HG03066 (cell line): Measurements from ENCODE around the gene TUBA4B.

ENCODE experiments used
- ATAC-seq: cut with Tn5 transposase; IDR thresholded peaks from one replicate; pipeline ENCODE4 v1.9.1; 2021; ENCODE audit warnings: low read depth; ENCODE audit not compliant: unreplicated experiment

Gene TUBA4B

GRCh38 chr2:219218217-219218731 is 34.8 kb upstream of the TUBA4B start:
- peak; percentile 31 for ATAC-seq

DNA sequence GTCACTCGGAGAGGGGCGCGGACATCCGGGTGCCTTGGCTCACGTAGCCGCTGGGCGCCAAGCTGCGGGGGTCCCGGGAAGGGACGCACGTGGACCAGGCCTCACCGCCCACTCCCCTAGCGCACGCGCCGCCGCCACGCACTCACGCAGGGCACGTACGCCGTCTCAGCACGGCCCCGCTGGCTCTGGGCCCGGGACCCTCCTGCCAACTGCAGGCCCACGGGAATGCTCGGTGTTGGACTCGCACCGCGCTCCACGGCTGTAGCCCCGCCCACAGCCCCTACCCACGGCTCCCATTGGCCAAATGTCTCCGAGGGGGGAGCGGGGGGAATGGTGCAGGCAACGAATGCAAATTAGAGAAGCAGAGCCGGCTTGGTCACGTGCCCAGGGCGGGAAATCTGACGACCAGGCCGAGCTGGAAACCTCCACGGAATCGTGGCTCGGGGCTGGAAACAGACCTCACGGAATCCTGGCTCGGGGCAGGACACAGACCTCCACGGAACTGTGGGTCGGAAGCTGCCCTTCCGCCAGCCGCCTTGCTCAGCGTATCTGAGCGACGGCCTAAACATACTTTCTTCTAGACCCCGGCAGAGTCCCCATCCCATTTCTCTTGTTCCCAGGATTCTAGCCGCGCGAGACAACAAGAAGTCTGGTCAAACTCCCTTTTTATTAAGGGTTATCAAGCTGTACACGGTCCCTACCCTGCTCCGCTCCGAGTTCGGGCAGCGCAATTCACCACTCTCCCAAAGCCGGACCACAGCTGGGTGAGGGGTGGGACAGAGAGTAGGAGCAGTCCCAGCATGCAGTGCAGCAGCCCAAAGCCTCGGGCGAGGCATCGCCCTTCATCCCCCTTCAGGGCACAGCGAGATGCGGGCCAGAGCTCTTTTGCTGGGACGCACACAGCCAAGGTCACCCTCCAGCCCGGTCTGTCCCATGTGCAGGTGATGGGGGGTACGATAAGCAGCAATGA is 34.0 kb upstream of the TUBA4B start, which contains the start of gene ABCB6:
Gene ABCB6 (minus strand): TSS at position 227 of the 970 bp plus-strand sequence. CDS start 285 bp downstream, outside the sequence.
- peak; percentile 84 for ATAC-seq

GRCh38 chr2:219219784-219220532 is 33.1 kb upstream of the TUBA4B start:
- ATAC-seq = no peak

DNA sequence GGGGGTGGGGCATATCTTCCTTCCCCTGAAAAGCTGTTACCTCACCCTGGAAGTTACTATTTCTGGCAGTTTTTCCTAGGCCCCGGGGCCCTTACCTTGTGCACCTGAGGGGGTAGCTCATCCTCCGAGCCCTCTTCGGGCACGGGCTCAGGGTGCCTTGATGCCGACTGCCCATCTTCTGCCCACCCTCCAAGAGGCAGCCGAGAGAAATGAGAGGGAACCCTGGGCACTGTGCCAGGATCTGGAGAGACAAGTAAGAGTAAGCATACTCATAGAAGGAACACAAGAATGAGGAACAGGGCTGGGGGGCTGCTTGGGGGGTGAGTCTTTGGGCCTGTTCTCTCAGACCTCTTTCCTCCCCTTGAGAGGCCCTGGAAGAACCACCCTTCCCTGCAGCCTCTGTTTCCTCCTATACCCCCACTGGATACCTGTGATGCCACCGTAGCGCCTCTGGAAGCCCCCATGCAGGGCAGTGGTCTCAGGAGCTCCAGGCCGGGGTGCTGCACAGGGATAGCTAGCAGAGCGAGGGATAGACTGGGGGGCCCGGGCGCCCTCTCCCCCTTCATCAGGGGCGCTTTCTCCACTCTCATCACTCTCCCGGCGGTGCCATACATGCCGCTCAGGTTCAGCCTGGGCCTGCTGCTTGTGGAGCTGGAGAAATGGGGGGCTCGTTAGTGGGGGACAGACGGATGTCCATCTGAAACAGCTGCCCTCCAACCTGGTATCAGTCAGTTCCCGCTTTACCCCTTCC is 32.2 kb upstream of the TUBA4B start:
- no peak for ATAC-seq

DNA sequence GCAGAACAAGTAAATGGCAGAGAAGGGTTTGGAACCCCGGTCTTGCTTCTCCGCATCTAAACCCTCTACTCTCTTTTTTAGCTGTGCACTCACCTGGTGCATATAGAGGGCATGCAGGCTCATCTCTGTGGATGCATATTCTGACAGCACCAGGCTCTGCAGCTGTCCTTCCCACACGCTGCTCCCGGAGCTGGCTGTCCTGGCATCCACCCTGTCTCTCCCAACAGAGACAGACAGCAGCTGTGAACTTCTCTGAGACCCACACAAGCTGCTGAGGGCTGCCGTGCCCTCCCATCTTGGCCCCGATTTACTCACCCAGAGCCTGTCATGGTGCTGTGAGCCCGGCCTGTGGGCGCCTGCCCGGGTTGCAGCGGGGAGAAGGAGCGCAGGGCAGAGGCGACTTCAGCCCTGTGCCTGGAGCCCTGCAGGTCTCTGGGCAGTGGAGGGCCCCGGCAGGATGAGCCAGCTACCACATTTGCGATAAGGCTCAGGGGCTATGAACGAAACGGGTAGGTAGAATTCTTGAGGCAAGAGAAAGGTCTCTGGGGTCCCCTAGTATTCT is 31.0 kb upstream of the TUBA4B start:
- no peak for ATAC-seq

DNA sequence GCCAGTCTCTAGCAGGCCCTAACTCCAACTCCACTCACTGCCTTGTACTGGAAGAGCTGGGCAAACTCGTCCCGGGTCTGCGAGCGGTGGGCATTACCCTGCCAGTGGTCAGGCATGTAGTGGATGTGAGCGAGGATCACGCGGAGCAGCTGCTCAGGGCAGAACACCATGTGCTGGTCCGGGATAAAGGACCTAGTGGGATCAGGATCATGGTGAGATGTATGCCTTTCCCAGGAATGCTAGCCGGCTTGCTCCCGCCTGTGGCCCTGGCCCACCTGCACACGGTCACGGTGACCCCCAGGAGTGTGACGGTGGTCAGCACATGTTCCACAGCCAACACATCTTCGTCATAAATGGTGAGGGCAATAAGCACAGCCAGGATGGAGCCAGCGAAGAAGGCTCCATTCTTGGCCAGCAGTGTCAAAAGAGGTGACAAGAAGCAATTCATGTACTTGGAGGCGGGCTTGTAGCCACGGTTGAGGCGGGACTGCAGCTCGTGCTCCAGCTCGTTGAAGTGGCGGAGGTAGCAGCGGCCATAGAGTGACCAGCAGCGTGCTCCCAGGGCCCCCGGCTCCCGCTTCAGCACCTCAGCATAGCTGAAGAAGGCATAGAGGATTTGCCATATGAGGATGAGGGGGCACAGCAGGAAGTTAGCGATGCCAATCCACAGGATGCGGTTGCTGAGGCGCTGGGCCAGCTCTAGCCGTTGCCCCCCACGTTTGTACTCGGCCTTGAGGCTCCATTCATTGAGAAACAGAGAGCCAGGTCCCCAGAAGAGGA is 29.0 kb upstream of the TUBA4B start:
- no peak for ATAC-seq

DNA sequence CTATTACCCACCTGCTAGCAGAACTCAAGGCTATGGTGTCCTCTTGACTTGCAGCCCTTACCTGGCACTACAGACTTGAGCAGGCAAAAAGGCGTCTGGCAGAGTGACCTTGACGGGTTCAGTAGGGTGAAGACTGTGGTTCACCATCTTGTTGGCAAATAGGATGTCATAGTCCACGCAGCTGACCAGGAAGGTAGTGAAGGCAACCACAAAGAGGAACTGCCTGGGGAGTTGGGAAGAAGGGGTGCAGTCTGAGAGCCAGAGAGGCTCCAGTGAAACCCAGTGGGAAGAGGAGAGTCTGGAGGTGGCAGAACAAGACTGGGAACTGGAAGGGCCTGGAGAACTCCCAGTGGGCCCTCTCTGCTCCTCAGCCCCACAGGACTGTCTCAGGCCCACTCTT is 27.7 kb upstream of the TUBA4B start:
- no peak for ATAC-seq

DNA sequence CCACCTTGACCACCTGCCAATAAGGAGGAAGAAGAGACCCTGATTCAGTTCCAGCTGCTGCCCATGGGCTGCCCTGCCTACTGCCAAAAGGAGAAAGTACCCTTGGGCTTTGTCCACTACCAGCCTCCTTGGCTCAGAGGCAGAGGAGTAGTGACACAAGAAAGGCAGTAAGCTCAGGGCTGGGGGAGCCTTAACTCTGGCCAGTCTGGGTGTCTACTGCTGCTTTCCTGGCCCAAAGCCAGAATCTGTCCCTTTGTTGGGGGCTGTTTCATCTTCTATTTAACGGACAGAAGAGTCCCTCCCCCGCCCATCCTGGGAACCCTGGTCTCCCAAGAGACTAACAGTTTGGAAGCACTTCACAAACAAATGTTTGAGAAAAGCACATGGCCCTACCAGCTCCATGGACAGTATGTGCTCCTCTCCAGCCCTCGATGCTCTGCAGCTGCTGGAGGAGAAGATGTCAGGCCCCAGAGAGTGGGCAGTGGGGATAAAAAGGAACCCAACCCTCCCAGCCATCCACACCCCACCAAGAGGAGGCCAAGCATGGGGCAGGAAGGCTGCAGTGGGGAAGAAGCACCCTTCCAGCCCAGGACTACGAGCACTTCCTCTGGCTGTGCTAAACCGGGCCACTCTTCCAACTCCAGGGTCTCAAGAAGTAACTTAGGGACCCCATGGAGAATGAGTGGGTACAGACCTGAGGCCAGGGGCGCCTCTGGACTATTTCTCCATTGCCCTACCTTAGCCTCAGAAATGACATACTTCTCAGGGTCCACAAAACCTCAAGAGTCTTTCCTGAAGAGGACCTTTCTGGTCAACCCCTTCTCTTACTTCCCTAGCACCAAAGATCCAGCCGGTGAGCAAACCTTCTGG is 24.8 kb upstream of the TUBA4B start:
- ATAC-seq = no peak

DNA sequence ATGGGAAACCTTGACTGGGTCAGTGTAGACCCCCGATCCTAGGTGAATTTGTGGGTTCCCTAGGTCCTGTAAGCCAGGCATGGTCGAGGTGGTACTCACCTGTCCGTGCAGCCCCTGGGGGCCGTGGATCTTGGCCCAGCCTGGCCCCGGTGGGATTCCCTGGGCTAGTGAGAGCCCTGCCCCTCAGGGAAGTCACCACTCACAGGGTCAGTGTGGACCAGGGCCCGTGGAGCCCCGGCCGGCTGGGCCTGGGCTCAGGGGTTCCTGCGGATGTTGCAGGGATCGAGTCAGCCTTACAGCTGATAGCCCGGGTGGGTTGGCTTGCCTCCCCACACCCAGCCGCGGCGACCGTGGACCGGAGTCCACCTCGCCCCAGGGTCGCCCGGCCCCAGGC is 24.1 kb upstream of the TUBA4B start:
- peak; percentile 8 for ATAC-seq

DNA sequence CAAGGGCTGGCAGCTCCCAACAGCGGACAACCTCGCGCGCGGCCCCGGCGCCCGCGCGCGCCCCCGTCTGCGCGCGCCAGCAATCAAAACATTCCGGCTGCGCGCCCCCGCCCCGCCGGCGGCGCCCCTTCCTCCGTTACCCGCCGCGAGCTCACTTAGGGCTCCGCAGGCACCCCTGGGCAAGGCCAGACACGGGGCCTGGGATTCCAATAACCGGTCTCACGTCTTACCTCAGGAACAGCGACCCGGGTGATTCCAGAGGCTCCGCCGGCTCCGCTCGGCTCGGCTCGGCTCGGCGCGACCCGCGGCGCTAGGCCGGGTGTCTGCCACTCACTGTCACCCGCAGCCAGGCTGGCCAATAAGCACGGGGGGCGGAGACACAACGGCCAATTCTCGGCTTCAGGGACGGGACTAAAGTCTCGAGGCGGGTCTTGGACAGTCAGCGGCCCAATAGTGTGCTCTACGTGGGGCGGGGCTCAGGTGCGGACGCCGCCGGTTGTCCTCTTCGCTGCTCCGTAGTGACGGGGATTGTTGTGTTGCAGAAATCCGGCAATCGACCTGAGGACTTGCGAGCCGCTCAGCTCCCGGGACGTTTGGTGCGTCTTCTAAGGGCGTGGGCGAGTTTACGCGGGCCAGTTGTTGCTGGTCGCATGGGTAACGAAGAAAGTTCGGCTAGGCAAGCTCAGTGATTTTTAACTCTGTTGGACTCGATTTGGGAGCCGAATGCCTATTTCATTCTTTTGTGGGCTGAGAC is 23.6 kb upstream of the TUBA4B start, which contains the start of the genes ANKZF1 and ATG9A:
Gene ANKZF1 (plus strand): TSS at position 502 of the 754 bp plus-strand sequence. CDS start 452 bp downstream, outside the sequence.
Gene ATG9A (minus strand): TSS at position 332 of the 754 bp plus-strand sequence. CDS start 1,612 bp downstream, outside the sequence.
- peak; percentile 96 for ATAC-seq

DNA sequence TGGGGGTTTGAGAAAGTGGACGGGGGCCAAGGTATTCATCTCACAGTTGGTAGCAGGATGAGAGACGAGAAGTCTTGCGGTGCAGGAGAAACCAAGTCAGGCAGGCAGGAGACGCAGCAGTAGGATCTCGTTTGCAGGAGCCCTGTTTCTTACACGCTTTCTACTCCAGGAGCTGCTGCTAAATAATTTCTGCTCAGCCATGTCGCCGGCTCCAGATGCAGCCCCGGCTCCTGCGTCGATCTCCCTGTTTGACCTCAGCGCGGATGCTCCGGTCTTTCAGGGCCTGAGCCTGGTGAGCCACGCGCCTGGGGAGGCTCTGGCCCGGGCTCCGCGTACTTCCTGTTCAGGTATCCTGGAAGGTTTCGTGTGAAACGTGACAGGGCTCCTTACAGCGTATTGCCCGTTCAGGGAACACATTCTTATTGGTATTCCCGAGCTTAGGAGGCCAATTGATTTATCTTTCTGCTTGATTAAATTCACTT is 22.9 kb upstream of the TUBA4B start:
- ATAC-seq = no peak

GRCh38 chr2:219234331-219234730 is 18.7 kb upstream of the TUBA4B start:
- no peak for ATAC-seq

DNA sequence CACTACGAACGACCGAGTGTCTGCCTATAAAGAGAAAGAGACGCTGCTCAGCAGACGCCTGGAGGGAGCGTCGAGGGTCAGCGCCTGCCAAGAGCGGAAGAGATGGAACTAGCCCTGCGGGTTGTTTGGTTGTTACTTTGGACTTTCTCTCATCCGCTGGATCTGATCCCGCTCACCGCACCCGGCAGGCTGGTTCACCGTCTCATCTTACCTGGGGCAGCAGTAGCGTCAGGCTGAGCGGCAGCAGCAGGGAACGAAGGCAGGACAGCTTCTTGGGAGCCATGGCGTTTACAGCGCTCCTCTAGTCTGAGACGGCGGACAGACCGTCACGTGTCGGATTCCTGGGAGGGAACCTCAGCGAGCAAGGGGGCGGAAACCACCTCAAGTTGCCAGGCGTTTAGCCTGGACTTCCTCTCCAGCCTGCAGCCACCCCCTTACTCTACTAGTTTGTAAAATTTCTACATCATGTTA is 9.7 kb upstream of the TUBA4B start:
- no peak for ATAC-seq

GRCh38 chr2:219244789-219245147 is 8.3 kb upstream of the TUBA4B start:
- no peak for ATAC-seq

GRCh38 chr2:219245148-219245898 is 7.7 kb upstream of the TUBA4B start, which contains the start of the genes GLB1L and STK16:
GLB1L (minus strand) TSS chr2:219245444; CDS start chr2:219243573, 1,871 bp downstream.
STK16 (plus strand) TSS chr2:219245479; CDS start chr2:219246000, 521 bp downstream.
- ATAC-seq = peak; percentile 73

DNA sequence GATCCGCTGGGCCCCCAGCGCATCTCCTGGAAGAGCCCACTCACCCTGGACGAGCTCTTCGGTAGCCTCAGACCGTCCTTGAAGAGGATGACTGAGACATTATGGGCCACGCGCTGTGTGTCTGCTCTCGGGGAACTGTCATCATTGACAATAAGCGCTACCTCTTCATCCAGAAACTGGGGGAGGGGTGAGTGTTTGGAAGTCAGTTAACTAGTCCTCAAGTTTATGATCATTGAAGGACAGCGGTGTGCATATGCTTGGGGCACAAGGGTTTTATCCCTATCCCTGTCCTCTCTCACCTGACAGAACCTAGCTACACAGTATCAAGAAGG is 7.2 kb upstream of the TUBA4B start:
- ATAC-seq = no peak
